ENCODE results near the gene KATNB1. TPM values are rescaled to one million over a fixed set of nuclear protein-coding genes. Genes with fewer than 3 reads are reported as not detected.

The KATNB1 gene
- total and polyA plus RNA-seq, 2 of the 8 experiments (the other 6 are each of a cell fraction or from before 2014, with no cell fraction given), result 50.2 to 60.4 TPM

GRCh38 chr16:57727610-57728009, 8.0 kb upstream of the KATNB1 start:
- H3K23me2 ChIP-seq (ENCODE audit: low read depth, low read length), result peaks cover 17% of the 10 kb centered on the region; the same call in 1 of the 2 replicates
- H2BK12ac ChIP-seq (ENCODE audit: low read depth, low read length), result no peak overlapping the region
- no peaks in the 10 kb centered on the region for H3K79me1 ChIP-seq (ENCODE audit: low read depth, low read length)
- WGBS, 2 experiments (ENCODE audit: extremely low coverage in 1 of 2, insufficient coverage in 1 of 2, insufficient read length in 1 of 2, insufficient replicate concordance in 2 of 2, low coverage in 1 of 2, low lambda C conversion rate in 2 of 2, missing lambda C conversion rate in 1 of 2), result 77% methylated on average over 4 of the region's 4 CpGs; no CpG with 5 or more reads in 1 of the 2 experiments
- no peak overlapping the region for H3K14ac ChIP-seq (ENCODE audit: insufficient read length)
- H3K27ac ChIP-seq (ENCODE audit: low read depth, low read length), result no peak overlapping the region
- H3K23ac ChIP-seq (ENCODE audit: insufficient read length), result no peak overlapping the region
- H3K9me3 ChIP-seq (ENCODE audit: insufficient read depth in 2 of 2, low read depth in 1 of 2, low read length in 1 of 2), result no peaks in the 10 kb centered on the region
- H3K4me1 ChIP-seq (replicated peaks in 1 of 4; ENCODE audit: control insufficient read depth in 3 of 4, insufficient read depth in 4 of 4, low read length in 3 of 4), result no peaks in the 10 kb centered on the region; a peak in 1 of 7 replicates
- no peak overlapping the region for H2BK120ac ChIP-seq (replicated peaks; ENCODE audit: low read depth, low read length)
- H3K18ac ChIP-seq (ENCODE audit: extremely low read depth, low read length), result no peak overlapping the region
- no peak overlapping the region for H2AFZ ChIP-seq (ENCODE audit: low read length)
- ChIA-PET POLR2A (ENCODE audit: partially characterized antibody) (interaction anchor here (1.4 to 3.2 kb wide), 2 partner anchors 8 to 273 kb away, joined by 3 to 22 read pairs; partner anchors contain the start of genes KATNB1 and ZNF319), CTCF (ENCODE audit: partially characterized antibody) (interaction anchor here (0.7 to 6.6 kb wide), 15 partner anchors 13 to 265 kb away, joined by 3 to 48 read pairs (median 3); partner anchors contain the start of gene ADGRG3)
- no peak overlapping the region for H3K56ac ChIP-seq (replicated peaks; ENCODE audit: insufficient read length, low read depth, low read length)
- no peak overlapping the region for H2BK20ac ChIP-seq (ENCODE audit: low read length)
- FAIRE-seq, result no peak
- H3K36me3 ChIP-seq (ENCODE audit: control insufficient read depth in 2 of 4, insufficient read depth in 4 of 4, low read length in 3 of 4), result no peaks in the 10 kb centered on the region
- H3K9ac ChIP-seq (replicated peaks in 1 of 4; ENCODE audit: extremely low read depth in 1 of 4, low read depth in 3 of 4, low read length in 3 of 4), result no peak overlapping the region
- H3K4me2 ChIP-seq (ENCODE audit: insufficient read depth in 1 of 2, low read depth in 2 of 2, low read length in 2 of 2), result no peak overlapping the region
- DNase-seq (ENCODE audit: low read depth in 1 of 2, low spot score in 2 of 2), result no peak
- H3K4ac ChIP-seq (replicated peaks; ENCODE audit: insufficient read length, low read depth, low read length), result no peak overlapping the region
- no peaks in the 10 kb centered on the region for H3K79me2 ChIP-seq (ENCODE audit: control insufficient read depth in 1 of 2, insufficient read depth in 2 of 2, low read length in 2 of 2)
- no peak overlapping the region for H4K91ac ChIP-seq (replicated peaks; ENCODE audit: insufficient read length, low read length)
- H3K27me3 ChIP-seq (replicated peaks in 1 of 4; ENCODE audit: control insufficient read depth in 3 of 4, extremely low read depth in 1 of 4, insufficient read depth in 3 of 4, low read length in 3 of 4), result no peaks in the 10 kb centered on the region; a peak in 1 of 7 replicates
- no peak overlapping the region for H2BK15ac ChIP-seq (ENCODE audit: low read length)
- TF ChIP-seq RAD21 (IDR thresholded peaks at IDR 0.05 in 1 of 2, conservative IDR thresholded peaks at IDR 0.05 in 1 of 2; ENCODE audit: low read depth in 2 of 2, low read length in 2 of 2) (0 out of 4 replicates have a peak, but pooled peaks of 1 of the 2 experiments have one; percentile 11), EZH2 (IDR thresholded peaks at IDR 0.05; ENCODE audit: low read depth, low read length, severe bottlenecking) (no peak), CTCF (IDR thresholded peaks at IDR 0.05; ENCODE audit: control extremely low read depth in 1 of 3, insufficient read depth in 1 of 3, low read depth in 1 of 3, low read length in 3 of 3) (peak; percentile 24 to 41 (median 37); a peak in 3 of 4 replicates)
- H4K20me1 ChIP-seq (replicated peaks in 1 of 2; ENCODE audit: control insufficient read depth in 1 of 2, insufficient read depth in 2 of 2, low read length in 2 of 2), result peaks cover 0 to 3% of the 10 kb centered on the region in 2 experiments
- no peak overlapping the region for H2AK5ac ChIP-seq (ENCODE audit: low read depth, low read length)
- H4K5ac ChIP-seq (ENCODE audit: insufficient read length, low read depth, low read length), result no peak overlapping the region
- H3K4me3 ChIP-seq (ENCODE audit: extremely low read depth in 1 of 4, insufficient read depth in 2 of 4, low read depth in 3 of 4, low read length in 4 of 4), result no peak overlapping the region
- no peak overlapping the region for H4K8ac ChIP-seq (ENCODE audit: extremely low read depth, insufficient read depth, low read length)
- H2BK5ac ChIP-seq (ENCODE audit: low read depth, low read length), result no peak overlapping the region

Data from H1 (cell line).